Neural progenitor cell (in vitro differentiated cells): Measurements from ENCODE around the gene S100A3. TPM values are rescaled to one million over a fixed set of nuclear protein-coding genes. Genes with fewer than 3 reads are reported as not detected.

Source experiments
- DNase-seq: peaks from one replicate; pipeline ENCODE4 v3.0.0-alpha.2; 2016; ENCODE audit warnings: low spot score
- H2AFZ ChIP-seq: fragments of 200-600 bp; sonication (generic); replicated peaks from 2 replicates; pipeline ENCODE4 v1.6.1; 2016; ENCODE audit warnings: antibody characterized with exemption
- H3F3A ChIP-seq: fragments of 200-600 bp; sonication (generic); 2 replicates; pipeline ENCODE4 v1.6.1; 2016; ENCODE audit warnings: antibody characterized with exemption, low read depth
- H3K27ac ChIP-seq: fragments of 200-600 bp; sonication (generic); 2 replicates; pipeline ENCODE4 v1.5.1; 2016; ENCODE audit warnings: mild to moderate bottlenecking
- H3K27me3 ChIP-seq: fragments of 200-600 bp; sonication (generic); 2 replicates; pipeline ENCODE4 v1.6.1; 2016; ENCODE audit warnings: mild to moderate bottlenecking, moderate library complexity
- H3K36me3 ChIP-seq: fragments of 200-600 bp; sonication (generic); 2 replicates; pipeline ENCODE4 v1.5.1; 2016
- H3K4me1 ChIP-seq: fragments of 200-600 bp; sonication (generic); 2 replicates; pipeline ENCODE4 v1.6.1; 2016; ENCODE audit warnings: mixed run types
- H3K4me2 ChIP-seq: fragments of 200-600 bp; sonication (generic); 2 replicates; pipeline ENCODE4 v1.6.1; 2016
- H3K4me3 ChIP-seq: fragments of 200-600 bp; sonication (generic); 2 replicates; pipeline ENCODE4 v1.5.1; 2016
- H3K79me2 ChIP-seq: fragments of 200-600 bp; sonication (generic); 2 replicates; pipeline ENCODE4 v1.6.1; 2016; ENCODE audit warnings: low read depth
- H3K9ac ChIP-seq: fragments of 200-600 bp; sonication (generic); 2 replicates; pipeline ENCODE4 v1.6.1; 2016
- H3K9me3 ChIP-seq: fragments of 200-600 bp; sonication (generic); 2 replicates; pipeline ENCODE4 v1.5.1; 2016; ENCODE audit warnings: low read depth
- H4K20me1 ChIP-seq: fragments of 200-600 bp; sonication (generic); 2 replicates; pipeline ENCODE4 v1.6.1; 2016; ENCODE audit warnings: low read depth
- H3K27ac Mint-ChIP-seq: 3 replicates; pipeline ENCODE4 v1.8.0; 2021; ENCODE audit warnings: mixed read lengths
- H3K27me3 Mint-ChIP-seq: 2 replicates; pipeline ENCODE4 v1.8.0; 2022; ENCODE audit warnings: low read depth, mild to moderate bottlenecking, inconsistent platforms, moderate library complexity, mixed read lengths; ENCODE audit not compliant: insufficient read depth
- H3K36me3 Mint-ChIP-seq: 3 replicates; pipeline ENCODE4 v1.8.0; 2021; ENCODE audit warnings: mixed read lengths
- H3K4me1 Mint-ChIP-seq: 3 replicates; pipeline ENCODE4 v1.8.0; 2021; ENCODE audit warnings: mixed read lengths
- H3K4me3 Mint-ChIP-seq: 3 replicates; pipeline ENCODE4 v1.8.0; 2021; ENCODE audit warnings: mild to moderate bottlenecking, moderate library complexity, mixed read lengths
- H3K9me3 Mint-ChIP-seq: 3 replicates; pipeline ENCODE4 v1.8.0; 2020; ENCODE audit warnings: mixed read lengths
- EZH2 ChIP-seq: fragments of 200-600 bp; sonication (generic); IDR thresholded peaks from 2 replicates; pipeline ENCODE4 v1.6.1; 2017; ENCODE audit warnings: antibody characterized with exemption, mild to moderate bottlenecking, moderate library complexity
- EZH2phosphoT487 ChIP-seq: fragments of 200-600 bp; sonication (generic); IDR thresholded peaks from 2 replicates; pipeline ENCODE4 v1.6.1; 2017; ENCODE audit warnings: antibody characterized with exemption
- total RNA-seq: library from RNA; depleted of rRNA; stranded (reverse); fragments of >200 nt; gene quantifications from 2 replicates; pipeline ENCODE4 v1.2.3, GENCODE V29; 2015; ENCODE audit warnings: low replicate concordance
- TF ChIP-seq, protein P1 (sequence below): fragments of 200-600 bp; sonication (generic); IDR thresholded peaks from 2 replicates; pipeline ENCODE4 v1.5.1; 2017; ENCODE audit warnings: antibody characterized with exemption, mild to moderate bottlenecking

The S100A3 gene
- total RNA-seq, 1 donor from 2014 or later: not detected

DNA sequence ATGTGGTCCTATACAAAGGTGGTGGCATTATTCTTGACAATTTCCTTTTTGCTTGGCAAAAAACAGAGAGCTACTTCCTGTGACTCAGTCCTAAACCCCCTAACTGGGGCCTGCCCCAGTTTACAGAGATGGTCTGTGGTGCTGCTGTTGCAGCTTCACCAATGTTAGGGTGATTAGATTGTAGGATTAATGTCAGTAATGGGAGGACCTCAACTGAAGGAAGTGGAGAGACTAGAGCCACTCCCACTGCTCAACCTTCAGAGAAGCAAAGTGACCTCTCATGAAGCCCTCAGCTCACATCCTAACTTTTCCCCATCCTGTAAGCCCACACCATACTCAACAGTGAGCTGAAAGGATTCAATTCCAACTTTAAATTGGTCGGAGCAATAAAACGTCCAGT, 16.9 kb downstream of the S100A3 start:
- Histone ChIP-seq H3K27me3 (no peaks in the 10 kb centered on the region), H4K20me1 (no peaks in the 10 kb centered on the region), H3K4me3 (no peak overlapping the region), H3K9me3 (no peaks in the 10 kb centered on the region), H3K27ac (no peak overlapping the region), H3K4me2 (peak overlapping the region; percentile 72), H3K79me2 (no peaks in the 10 kb centered on the region), H3K9ac (no peak overlapping the region), H3K4me1 (peaks cover 16% of the 10 kb centered on the region), H3K36me3 (no peaks in the 10 kb centered on the region), H3F3A (peaks cover 13% of the 10 kb centered on the region), H2AFZ (no peak overlapping the region)
- H3K9me3 Mint-ChIP-seq: peaks cover 2% of the 10 kb centered on the region
- peaks cover 6% of the 10 kb centered on the region for H3K27me3 Mint-ChIP-seq
- peaks cover 29% of the 10 kb centered on the region for H3K4me1 Mint-ChIP-seq
- DNase-seq: no peak
- no peak for TF ChIP-seq EZH2phosphoT487
- TF ChIP-seq EZH2: no peak
- TF ChIP-seq, protein P1, sequence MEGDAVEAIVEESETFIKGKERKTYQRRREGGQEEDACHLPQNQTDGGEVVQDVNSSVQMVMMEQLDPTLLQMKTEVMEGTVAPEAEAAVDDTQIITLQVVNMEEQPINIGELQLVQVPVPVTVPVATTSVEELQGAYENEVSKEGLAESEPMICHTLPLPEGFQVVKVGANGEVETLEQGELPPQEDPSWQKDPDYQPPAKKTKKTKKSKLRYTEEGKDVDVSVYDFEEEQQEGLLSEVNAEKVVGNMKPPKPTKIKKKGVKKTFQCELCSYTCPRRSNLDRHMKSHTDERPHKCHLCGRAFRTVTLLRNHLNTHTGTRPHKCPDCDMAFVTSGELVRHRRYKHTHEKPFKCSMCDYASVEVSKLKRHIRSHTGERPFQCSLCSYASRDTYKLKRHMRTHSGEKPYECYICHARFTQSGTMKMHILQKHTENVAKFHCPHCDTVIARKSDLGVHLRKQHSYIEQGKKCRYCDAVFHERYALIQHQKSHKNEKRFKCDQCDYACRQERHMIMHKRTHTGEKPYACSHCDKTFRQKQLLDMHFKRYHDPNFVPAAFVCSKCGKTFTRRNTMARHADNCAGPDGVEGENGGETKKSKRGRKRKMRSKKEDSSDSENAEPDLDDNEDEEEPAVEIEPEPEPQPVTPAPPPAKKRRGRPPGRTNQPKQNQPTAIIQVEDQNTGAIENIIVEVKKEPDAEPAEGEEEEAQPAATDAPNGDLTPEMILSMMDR: no peak
- no peak overlapping the region for H3K27ac Mint-ChIP-seq
- H3K36me3 Mint-ChIP-seq: no peaks in the 10 kb centered on the region
- H3K4me3 Mint-ChIP-seq: no peak overlapping the region

DNA sequence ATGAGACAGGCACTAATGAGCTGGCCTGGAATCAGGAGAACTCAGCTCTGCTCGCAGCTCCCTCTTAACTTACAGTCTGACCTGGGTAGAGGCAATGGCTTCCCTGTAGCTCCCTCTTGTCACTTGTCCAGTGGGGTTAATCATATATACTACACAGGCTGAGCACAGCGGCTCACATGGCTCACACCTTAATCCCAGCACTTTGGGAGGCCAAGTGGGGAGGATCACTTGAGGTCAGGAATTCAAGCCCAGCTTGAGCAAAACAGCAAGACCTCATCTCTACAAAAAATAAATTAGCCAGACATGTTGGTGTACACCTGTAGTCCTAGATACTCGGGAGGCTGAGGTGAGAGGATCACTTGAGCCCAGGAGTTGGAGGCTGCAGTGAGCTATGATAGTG, 17.4 kb downstream of the S100A3 start:
- H3K27ac ChIP-seq: no peak overlapping the region
- H3K4me1 ChIP-seq: peaks cover 16% of the 10 kb centered on the region
- H3K79me2 ChIP-seq: no peaks in the 10 kb centered on the region
- Mint-ChIP-seq H3K9me3 (no peaks in the 10 kb centered on the region), H3K27me3 (peaks cover 6% of the 10 kb centered on the region), H3K27ac (no peak overlapping the region), H3K4me1 (peaks cover 26% of the 10 kb centered on the region), H3K4me3 (no peak overlapping the region), H3K36me3 (no peaks in the 10 kb centered on the region)
- H4K20me1 ChIP-seq: no peaks in the 10 kb centered on the region
- TF ChIP-seq EZH2phosphoT487: no peak
- no peak for TF ChIP-seq EZH2
- TF ChIP-seq, protein P1: no peak
- no peak for DNase-seq
- no peak overlapping the region for H3K9ac ChIP-seq
- peaks cover 11% of the 10 kb centered on the region for H3F3A ChIP-seq
- no peak overlapping the region for H3K4me2 ChIP-seq
- H3K36me3 ChIP-seq: no peaks in the 10 kb centered on the region
- no peak overlapping the region for H3K4me3 ChIP-seq
- H3K27me3 ChIP-seq: no peaks in the 10 kb centered on the region
- H3K9me3 ChIP-seq: no peaks in the 10 kb centered on the region
- H2AFZ ChIP-seq: no peak overlapping the region

DNA sequence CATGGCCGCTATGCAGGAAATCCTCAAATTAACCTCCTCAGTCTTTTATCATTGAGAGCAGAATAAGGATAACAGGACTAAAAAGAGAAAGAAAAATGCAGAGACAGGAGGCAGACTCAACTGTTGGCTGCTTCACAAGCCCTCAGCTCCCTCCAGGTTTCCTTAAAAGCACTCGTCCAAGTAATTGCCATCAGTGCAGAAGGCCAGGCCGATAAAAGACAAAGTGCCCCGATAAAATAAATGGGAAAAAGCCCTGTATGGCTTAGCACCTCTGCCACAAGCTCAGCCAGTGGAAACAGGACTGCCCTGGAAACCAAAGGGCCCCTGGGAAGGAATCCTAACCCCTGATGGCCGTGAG, 21.4 kb downstream of the S100A3 start:
- Histone ChIP-seq H3K79me2 (no peaks in the 10 kb centered on the region), H3K27me3 (no peaks in the 10 kb centered on the region), H3K27ac (no peak overlapping the region), H3K4me3 (no peak overlapping the region), H3K4me1 (peaks cover 14% of the 10 kb centered on the region), H3K9ac (no peak overlapping the region), H4K20me1 (no peaks in the 10 kb centered on the region), H3F3A (peaks cover 7% of the 10 kb centered on the region), H3K36me3 (no peaks in the 10 kb centered on the region), H3K9me3 (no peaks in the 10 kb centered on the region), H2AFZ (no peak overlapping the region), H3K4me2 (no peak overlapping the region)
- DNase-seq: no peak
- TF ChIP-seq, protein P1: no peak
- TF ChIP-seq EZH2phosphoT487 (no peak), EZH2 (no peak)
- Mint-ChIP-seq H3K27me3 (peaks cover 2% of the 10 kb centered on the region), H3K36me3 (no peaks in the 10 kb centered on the region), H3K27ac (no peak overlapping the region), H3K4me1 (peaks cover 8% of the 10 kb centered on the region), H3K4me3 (no peak overlapping the region), H3K9me3 (no peaks in the 10 kb centered on the region)
